Mononuclear cell (primary cell): ENCODE measurements around the gene RABGAP1L. TPM values are rescaled to one million over a fixed set of nuclear protein-coding genes. Genes with fewer than 3 reads are reported as not detected.

ENCODE experiments used
- H3K27me3 ChIP-seq: 2 replicates; pipeline ENCODE4 v1.6.0; 2011; ENCODE audit warnings: low read length, control low read depth; ENCODE audit not compliant: insufficient read depth
- H3K4me1 ChIP-seq: 2 replicates; pipeline ENCODE4 v1.5.1; 2011; ENCODE audit warnings: mild to moderate bottlenecking, low read length, control low read depth; ENCODE audit not compliant: insufficient read depth
- H3K4me3 ChIP-seq: 2 replicates; pipeline ENCODE4 v1.5.1; 2011; ENCODE audit warnings: mild to moderate bottlenecking, low read length, moderate library complexity
- H3K9me3 ChIP-seq: 2 replicates; pipeline ENCODE4 v1.5.1; 2011; ENCODE audit warnings: low read depth, mild to moderate bottlenecking, control low read depth, low read length
- total RNA-seq: library from RNA; depleted of rRNA; stranded (reverse); fragments of >200 nt; gene quantifications from one replicate; pipeline ENCODE4 v1.2.3, GENCODE V29; 2012

The RABGAP1L gene
- total RNA-seq, 1 donor = 98.3 TPM

- H3K4me1 ChIP-seq = peaks cover 38% of the 10 kb centered on the region
- H3K27me3 ChIP-seq = no peaks in the 10 kb centered on the region
- no peak overlapping the region for H3K4me3 ChIP-seq
- no peaks in the 10 kb centered on the region for H3K9me3 ChIP-seq
Observed at GRCh38 chr1:174960362-174960761, 801.0 kb downstream of the RABGAP1L start.

- Histone ChIP-seq H3K27me3 (no peaks in the 10 kb centered on the region), H3K4me3 (no peak overlapping the region), H3K4me1 (peaks cover 54% of the 10 kb centered on the region), H3K9me3 (no peaks in the 10 kb centered on the region)
Observed at GRCh38 chr1:174963529-174964125, 804.3 kb downstream of the RABGAP1L start.

- H3K4me1 ChIP-seq = peaks cover 61% of the 10 kb centered on the region
- H3K9me3 ChIP-seq = no peaks in the 10 kb centered on the region
- H3K27me3 ChIP-seq = no peaks in the 10 kb centered on the region
- H3K4me3 ChIP-seq = peak overlapping the region; percentile 29
Observed at GRCh38 chr1:174964261-174964971, 805.1 kb downstream of the RABGAP1L start.

GRCh38 chr1:174964972-174965361 lies 805.6 kb downstream of the RABGAP1L start:
- Histone ChIP-seq H3K4me1 (peaks cover 66% of the 10 kb centered on the region), H3K4me3 (peak overlapping the region; percentile 29), H3K9me3 (no peaks in the 10 kb centered on the region), H3K27me3 (no peaks in the 10 kb centered on the region)

GRCh38 chr1:174965362-174966007 lies 806.2 kb downstream of the RABGAP1L start:
- Histone ChIP-seq H3K9me3 (no peaks in the 10 kb centered on the region), H3K4me1 (peaks cover 65% of the 10 kb centered on the region), H3K4me3 (peak overlapping the region; percentile 29), H3K27me3 (no peaks in the 10 kb centered on the region)

- no peaks in the 10 kb centered on the region for H3K9me3 ChIP-seq
- peaks cover 65% of the 10 kb centered on the region for H3K4me1 ChIP-seq
- no peaks in the 10 kb centered on the region for H3K27me3 ChIP-seq
- H3K4me3 ChIP-seq = peak overlapping the region; percentile 29
Observed at GRCh38 chr1:174966008-174966572, 806.8 kb downstream of the RABGAP1L start.

GRCh38 chr1:174967845-174968705 lies 808.8 kb downstream of the RABGAP1L start:
- no peak overlapping the region for H3K4me3 ChIP-seq
- no peaks in the 10 kb centered on the region for H3K9me3 ChIP-seq
- no peaks in the 10 kb centered on the region for H3K27me3 ChIP-seq
- H3K4me1 ChIP-seq = peaks cover 76% of the 10 kb centered on the region

GRCh38 chr1:174968750-174969244 lies 809.5 kb downstream of the RABGAP1L start:
- Histone ChIP-seq H3K9me3 (no peaks in the 10 kb centered on the region), H3K27me3 (no peaks in the 10 kb centered on the region), H3K4me1 (peaks cover 69% of the 10 kb centered on the region), H3K4me3 (no peak overlapping the region)

- Histone ChIP-seq H3K4me1 (peaks cover 61% of the 10 kb centered on the region), H3K4me3 (no peak overlapping the region), H3K27me3 (no peaks in the 10 kb centered on the region), H3K9me3 (no peaks in the 10 kb centered on the region)
Observed at GRCh38 chr1:174969977-174970376, 810.7 kb downstream of the RABGAP1L start.

- Histone ChIP-seq H3K4me1 (peaks cover 49% of the 10 kb centered on the region), H3K4me3 (no peak overlapping the region), H3K9me3 (no peaks in the 10 kb centered on the region), H3K27me3 (no peaks in the 10 kb centered on the region)
Observed at GRCh38 chr1:174971466-174971865, 812.1 kb downstream of the RABGAP1L start.

- no peak overlapping the region for H3K4me3 ChIP-seq
- peaks cover 44% of the 10 kb centered on the region for H3K4me1 ChIP-seq
- no peaks in the 10 kb centered on the region for H3K27me3 ChIP-seq
Observed at GRCh38 chr1:174971902-174972301, 812.6 kb downstream of the RABGAP1L start.

GRCh38 chr1:174974711-174975119 lies 815.4 kb downstream of the RABGAP1L start:
- H3K9me3 ChIP-seq = no peaks in the 10 kb centered on the region
- peaks cover 20% of the 10 kb centered on the region for H3K4me1 ChIP-seq
- H3K27me3 ChIP-seq = no peaks in the 10 kb centered on the region
- H3K4me3 ChIP-seq = no peak overlapping the region

More at GRCh38 chr1:174971902-174972301, 812.6 kb downstream of the RABGAP1L start:
- no peaks in the 10 kb centered on the region for H3K9me3 ChIP-seq

- no peaks in the 10 kb centered on the region for H3K9me3 ChIP-seq
- H3K4me1 ChIP-seq = peaks cover 14% of the 10 kb centered on the region
- H3K27me3 ChIP-seq = no peaks in the 10 kb centered on the region
- H3K4me3 ChIP-seq = no peak overlapping the region
Observed at GRCh38 chr1:174975764-174976163, 816.4 kb downstream of the RABGAP1L start.

GRCh38 chr1:174976436-174977108 lies 817.3 kb downstream of the RABGAP1L start:
- no peaks in the 10 kb centered on the region for H3K27me3 ChIP-seq

More at GRCh38 chr1:174976436-174977108, 817.3 kb downstream of the RABGAP1L start:
- Histone ChIP-seq H3K4me3 (no peak overlapping the region), H3K4me1 (peaks cover 7% of the 10 kb centered on the region), H3K9me3 (no peaks in the 10 kb centered on the region)
